IMR-90 (cell line): Measurements from ENCODE around the gene SKAP1. TPM values are rescaled to one million over a fixed set of nuclear protein-coding genes. Genes with fewer than 3 reads are reported as not detected.

Experiments used
- ATAC-seq: fragments of 200-7000 bp; cut with Tn5 transposase; 2 replicates; pipeline ENCODE4 v1.9.1; 2020; ENCODE audit warnings: low read depth, mild to moderate bottlenecking, moderate library complexity
- BruUV-seq: library from RNA; stranded (reverse); fragments of 400-500 nt; replicated peaks from 2 replicates; lab custom pipeline; 2021; lab: Mats Ljungman, UMichigan
- CTCF ChIA-PET: fragments of 300-600 bp; formaldehyde crosslinking; extraction: SDS; loops from one replicate; lab custom pipeline; 2021; ENCODE audit warnings: antibody characterized with exemption; lab: Yijun Ruan, JAX
- POLR2A ChIA-PET: fragments of 300-600 bp; sonication (Branson Sonifier 250); formaldehyde crosslinking; loops from one replicate; lab custom pipeline; 2022; ENCODE audit warnings: antibody characterized with exemption; ENCODE audit not compliant: unreplicated experiment; lab: Charles Lee
- DNase-seq: peaks from one replicate; pipeline ENCODE4 v3.0.0; 2013
- H2AFZ ChIP-seq: replicated peaks from 2 replicates; pipeline ENCODE3; 2013; ENCODE audit warnings: low read length, mild to moderate bottlenecking; ENCODE audit not compliant: poor library complexity
- H2AK5ac ChIP-seq: 2 replicates; pipeline ENCODE4 v1.6.1; 2013; ENCODE audit warnings: low read depth, low read length, inconsistent platforms
- H2AK9ac ChIP-seq: replicated peaks from 2 replicates; pipeline ENCODE3; 2013; ENCODE audit warnings: mild to moderate bottlenecking, low read depth, low read length, moderate library complexity; ENCODE audit not compliant: poor library complexity
- H2BK120ac ChIP-seq: 2 replicates; pipeline ENCODE4 v1.6.1; 2013; ENCODE audit warnings: low read depth, low read length, inconsistent platforms
- H2BK15ac ChIP-seq: 3 replicates; pipeline ENCODE4 v1.6.1; 2013; ENCODE audit warnings: low read depth, low read length, inconsistent platforms
- H2BK20ac ChIP-seq: 2 replicates; pipeline ENCODE4 v1.6.1; 2013; ENCODE audit warnings: low read depth, mild to moderate bottlenecking, inconsistent platforms, low read length, moderate library complexity
- H2BK5ac ChIP-seq: 2 replicates; pipeline ENCODE4 v1.6.1; 2013; ENCODE audit warnings: mild to moderate bottlenecking, low read depth, low read length, inconsistent platforms; ENCODE audit not compliant: poor library complexity, severe bottlenecking
- H3K14ac ChIP-seq: replicated peaks from 2 replicates; pipeline ENCODE4 v1.6.1; 2013; ENCODE audit warnings: low read depth, low read length, inconsistent platforms
- H3K18ac ChIP-seq: 2 replicates; pipeline ENCODE4 v1.6.1; 2013; ENCODE audit warnings: low read depth, low read length, control low read depth
- H3K23ac ChIP-seq: 2 replicates; pipeline ENCODE4 v1.6.1; 2013; ENCODE audit warnings: low read depth, low read length, inconsistent platforms
- H3K27ac ChIP-seq: 2 replicates; pipeline ENCODE4 v1.5.1; 2013; ENCODE audit warnings: mild to moderate bottlenecking, control low read depth, low read length; ENCODE audit not compliant: insufficient read depth
- H3K27me3 ChIP-seq: 2 replicates; pipeline ENCODE4 v1.6.1; 2013; ENCODE audit warnings: low read length; ENCODE audit not compliant: control insufficient read depth, insufficient read depth
- H3K36me3 ChIP-seq: 2 replicates; pipeline ENCODE4 v1.6.1; 2013; ENCODE audit warnings: low read length, mixed read lengths; ENCODE audit not compliant: control insufficient read depth, insufficient read depth
- H3K4ac ChIP-seq: 2 replicates; pipeline ENCODE4 v1.6.1; 2013; ENCODE audit warnings: low read depth, low read length, inconsistent platforms
- H3K4me1 ChIP-seq: 2 replicates; pipeline ENCODE4 v1.6.1; 2013; ENCODE audit warnings: low read length, mixed read lengths; ENCODE audit not compliant: control insufficient read depth, insufficient read depth
- H3K4me2 ChIP-seq: 2 replicates; pipeline ENCODE4 v1.6.1; 2013; ENCODE audit warnings: low read depth, mild to moderate bottlenecking, control low read depth, low read length, moderate library complexity
- H3K4me3 ChIP-seq: 2 replicates; pipeline ENCODE4 v1.5.1; 2013; ENCODE audit warnings: low read depth, mild to moderate bottlenecking, control low read depth, low read length, moderate library complexity; ENCODE audit not compliant: insufficient read depth
- H3K56ac ChIP-seq: 2 replicates; pipeline ENCODE4 v1.6.1; 2013; ENCODE audit warnings: low read length, inconsistent platforms; ENCODE audit not compliant: insufficient read depth; ENCODE audit errors: extremely low read depth
- H3K79me1 ChIP-seq, 2 experiments: 2 replicates each; pipeline ENCODE4 v1.6.1; 2013; ENCODE audit warnings: low read length in 2 of 2, inconsistent platforms in 1 of 2, low read depth in 1 of 2
- H3K9ac ChIP-seq: 2 replicates; pipeline ENCODE4 v1.6.1; 2013; ENCODE audit warnings: low read depth, low read length, control low read depth
- H3K9me1 ChIP-seq: 2 replicates; pipeline ENCODE4 v1.6.1; 2013; ENCODE audit warnings: low read length, inconsistent platforms; ENCODE audit not compliant: insufficient read depth
- H3K9me3 ChIP-seq: 2 replicates; pipeline ENCODE4 v1.6.1; 2013; ENCODE audit warnings: low read length; ENCODE audit not compliant: control insufficient read depth, insufficient read depth
- H4K20me1 ChIP-seq: 2 replicates; pipeline ENCODE4 v1.6.1; 2013; ENCODE audit warnings: low read length, inconsistent platforms; ENCODE audit not compliant: insufficient read depth
- H4K5ac ChIP-seq: 2 replicates; pipeline ENCODE4 v1.6.1; 2013; ENCODE audit warnings: mild to moderate bottlenecking, low read depth, low read length, control low read depth
- H4K8ac ChIP-seq, 2 experiments: 2 replicates each; pipeline ENCODE4 v1.6.1; 2013; ENCODE audit warnings: low read depth in 2 of 2, low read length in 2 of 2, control low read depth in 1 of 2, inconsistent platforms in 1 of 2
- H4K91ac ChIP-seq: 2 replicates; pipeline ENCODE4 v1.6.1; 2013; ENCODE audit warnings: low read depth, low read length, inconsistent platforms; ENCODE audit not compliant: insufficient read depth
- BHLHE40 ChIP-seq: fragments of 150-350 bp; IDR thresholded peaks from 2 replicates; pipeline ENCODE4 v1.6.1; 2016; ENCODE audit warnings: mild to moderate bottlenecking, low read depth, low read length
- CEBPB ChIP-seq: IDR thresholded peaks from 2 replicates; pipeline ENCODE4 v1.6.1; 2012; ENCODE audit warnings: low read depth, low read length, improper control_type of control experiment
- CHD1 ChIP-seq: IDR thresholded peaks from 2 replicates; pipeline ENCODE4 v1.6.1; 2012; ENCODE audit warnings: low read depth, low read length, improper control_type of control experiment
- CTCF ChIP-seq: conservative IDR thresholded peaks from 2 replicates; pipeline ENCODE4 v1.5.1; 2012; ENCODE audit warnings: mild to moderate bottlenecking, low read depth, low read length, improper control_type of control experiment
- FOS ChIP-seq: fragments of 150-350 bp; IDR thresholded peaks from 2 replicates; pipeline ENCODE4 v1.6.1; 2016; ENCODE audit warnings: low read depth, low read length
- MAFK ChIP-seq: IDR thresholded peaks from 2 replicates; pipeline ENCODE4 v1.6.1; 2012; ENCODE audit warnings: low read depth, low read length, improper control_type of control experiment
- MAZ ChIP-seq: IDR thresholded peaks from 2 replicates; pipeline ENCODE4 v1.6.1; 2012; ENCODE audit warnings: low read depth, mild to moderate bottlenecking, low read length, improper control_type of control experiment, moderate library complexity, borderline replicate concordance
- MXI1 ChIP-seq: IDR thresholded peaks from 2 replicates; pipeline ENCODE4 v1.6.1; 2012; ENCODE audit warnings: low read depth, mild to moderate bottlenecking, low read length, moderate library complexity, borderline replicate concordance
- NFE2L2 ChIP-seq: fragments of 150-350 bp; IDR thresholded peaks from 2 replicates; pipeline ENCODE4 v1.6.1; 2016; ENCODE audit warnings: low read depth, mild to moderate bottlenecking, low read length
- POLR2A ChIP-seq: IDR thresholded peaks from 2 replicates; pipeline ENCODE4 v1.6.1; 2012; ENCODE audit warnings: mild to moderate bottlenecking, low read depth, low read length
- RAD21 ChIP-seq: IDR thresholded peaks from 2 replicates; pipeline ENCODE4 v1.6.1; 2012; ENCODE audit warnings: low read length, improper control_type of control experiment
- RCOR1 ChIP-seq: IDR thresholded peaks from 2 replicates; pipeline ENCODE4 v1.6.1; 2012; ENCODE audit warnings: mild to moderate bottlenecking, low read length, improper control_type of control experiment; ENCODE audit not compliant: insufficient replicate concordance
- SMC3 ChIP-seq: fragments of 150-350 bp; IDR thresholded peaks from 2 replicates; pipeline ENCODE4 v1.6.1; 2016; ENCODE audit warnings: low read depth, mild to moderate bottlenecking, antibody characterized with exemption, low read length, moderate library complexity
- WGBS, 2 experiments: methylation state at CpG; one replicate each; pipeline versions ENCODE4 v1.1.5 to v1.1.7; 2013; ENCODE audit warnings: missing lambda C conversion rate in 2 of 2; ENCODE audit not compliant: insufficient read length in 1 of 2; ENCODE audit errors: extremely low coverage in 2 of 2; 5-methylcytosine and 5-hydroxymethylcytosine counted together
- dilution Hi-C: fragments of 300-500 bp; cut with HindIII; formaldehyde crosslinking; loops from one replicate; pipeline ENCODE4 v1.14.3; 2018; ENCODE audit warnings: low sequenced_read_pairs; ENCODE audit not compliant: unreplicated experiment
- in situ Hi-C: fragments of 300-500 bp; cut with MboI; formaldehyde crosslinking; loops from 3 replicates; pipeline ENCODE4 v1.14.3; 2019; ENCODE audit warnings: low sequenced_read_pairs, inconsistent platforms, mixed read lengths
- intact Hi-C: fragments of 100-400 bp; cut with micrococcal nuclease; formaldehyde crosslinking; loops from 2 replicates; pipeline ENCODE4 v1.10.0; 2022
- polyA plus RNA-seq, 3 experiments: library from polyadenylated mRNA; depleted of rRNA; stranded (reverse); fragments of >200 nt; gene quantifications; 2 replicates each; pipeline ENCODE4 v1.2.3, GENCODE V29; 2012; ENCODE audit warnings: low replicate concordance in 1 of 3
- total RNA-seq: library from RNA; depleted of rRNA; stranded (reverse); fragments of >200 nt; gene quantifications from 2 replicates; pipeline ENCODE4 v1.2.3, GENCODE V29; 2012

The SKAP1 gene
- total and polyA plus RNA-seq, 2 of the 4 experiments (the other 2 are of a cell fraction) = not detected

GRCh38 chr17:48409607-48410006 is 20.4 kb downstream of the SKAP1 start:
- Histone ChIP-seq H3K4me1 (no peaks in the 10 kb centered on the region), H3K27ac (no peak overlapping the region), H2BK120ac (no peak overlapping the region), H3K4me3 (no peak overlapping the region), H3K36me3 (no peaks in the 10 kb centered on the region), H4K20me1 (no peaks in the 10 kb centered on the region), H3K18ac (no peak overlapping the region), H3K27me3 (peaks cover 34% of the 10 kb centered on the region), H2BK5ac (no peak overlapping the region), H2AFZ (no peak overlapping the region), H3K9me1 (no peaks in the 10 kb centered on the region), H4K91ac (no peak overlapping the region), H2AK5ac (no peak overlapping the region), H2AK9ac (no peak overlapping the region), H3K79me1 (no peaks in the 10 kb centered on the region), H3K14ac (no peak overlapping the region), H3K23ac (no peak overlapping the region), H4K8ac (no peak overlapping the region), H3K4ac (no peak overlapping the region), H2BK20ac (no peak overlapping the region), H3K4me2 (no peak overlapping the region), H3K9ac (no peak overlapping the region), H3K9me3 (no peaks in the 10 kb centered on the region), H3K56ac (no peak overlapping the region), H4K5ac (no peak overlapping the region), H2BK15ac (no peak overlapping the region)
- CTCF ChIA-PET = interaction anchor here (0.7 kb wide), 1 partner anchor 477 kb away, joined by 6 read pairs; no protein-coding TSS in a partner anchor
- dilution Hi-C loops = no loop called here
- BruUV-seq = no TSS peak
- POLR2A ChIA-PET = no interaction called here
- TF ChIP-seq MXI1 (no peak), CEBPB (no peak), RCOR1 (no peak), CHD1 (no peak), MAFK (no peak), POLR2A (no peak), NFE2L2 (no peak), BHLHE40 (no peak), MAZ (no peak), CTCF (no peak), FOS (no peak), RAD21 (no peak), SMC3 (no peak)
- DNase-seq (no peak), ATAC-seq (no peak)
- no CpG with 5 or more reads among the region's 5 CpGs for WGBS, 2 experiments
- in situ Hi-C loops = no loop called here
- intact Hi-C loops = no loop called here
